ENCODE measurements around the gene EIF3A. TPM values are rescaled to one million over a fixed set of nuclear protein-coding genes. Genes with fewer than 3 reads are reported as not detected.

Gene EIF3A
- total and polyA plus RNA-seq, 2 donors = 41.2 to 67.8 TPM

DNA sequence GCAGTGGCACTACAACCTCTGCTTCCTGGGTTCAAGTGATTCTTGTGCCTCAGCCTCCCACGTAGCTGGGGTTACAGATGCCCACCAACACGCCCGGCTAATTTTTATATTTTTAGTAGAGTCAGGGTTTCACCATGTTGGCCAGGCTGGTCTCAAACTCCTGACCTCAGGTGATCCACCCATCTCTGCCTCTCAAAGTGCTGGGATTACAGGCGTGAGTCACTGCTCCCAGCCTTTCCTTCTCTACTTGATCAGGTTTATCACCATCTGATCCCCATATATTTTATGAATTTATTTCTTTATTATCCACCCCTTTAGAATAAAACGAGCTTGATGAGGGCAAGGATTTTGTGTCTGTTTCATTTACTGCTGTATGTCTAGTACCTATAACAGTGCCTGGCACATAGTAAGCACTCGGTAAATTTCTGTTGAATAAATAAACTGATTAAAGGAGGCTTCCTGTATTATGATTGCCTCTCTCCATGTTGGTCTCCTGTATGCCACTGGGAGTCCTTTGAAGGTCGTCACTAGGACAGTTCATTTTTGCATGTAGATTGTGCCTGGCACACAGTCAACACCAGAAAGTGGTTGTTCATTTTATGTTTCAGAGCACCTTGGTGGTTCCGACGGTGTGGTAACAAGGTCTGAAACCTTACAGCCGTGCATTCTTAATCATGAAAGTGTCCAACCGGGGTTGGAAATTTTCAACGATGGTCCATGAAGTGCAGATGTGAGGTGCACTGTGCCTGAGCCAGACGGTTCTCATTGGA is 9.6 kb upstream of the EIF3A start:
- H3K36me3 ChIP-seq (ENCODE audit: control insufficient read depth in 2 of 2, insufficient read depth in 2 of 2, low read length in 1 of 2) = no peaks in the 10 kb centered on the region

DNA sequence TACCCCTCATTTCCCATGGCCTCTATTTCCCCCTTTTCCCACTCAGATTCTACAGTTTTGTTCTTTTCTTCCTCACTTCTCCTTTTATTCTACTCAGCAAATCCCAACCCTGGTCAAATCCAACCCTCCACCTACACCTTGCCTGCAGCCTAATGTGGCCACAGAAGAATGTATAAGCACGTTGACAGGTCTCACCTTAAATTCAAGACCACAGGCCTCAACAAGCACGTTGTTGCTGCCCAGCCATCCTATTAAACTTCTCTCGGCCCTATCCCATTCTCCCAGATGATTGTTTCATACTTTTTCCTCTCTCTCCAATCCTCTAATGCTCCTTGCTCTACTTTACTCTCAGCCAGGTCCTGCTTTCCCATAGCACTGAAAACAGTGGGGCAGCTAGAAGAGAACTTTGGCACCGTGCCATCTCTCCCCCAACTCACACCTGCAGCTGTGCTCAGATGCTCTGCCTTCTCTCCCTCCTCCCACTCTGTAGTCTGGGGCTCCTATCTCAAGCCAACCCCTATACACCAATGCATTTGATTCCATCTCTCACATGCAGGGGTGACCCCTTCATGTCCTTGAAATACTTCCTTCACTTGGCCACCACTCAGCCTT is 6.8 kb upstream of the EIF3A start:
- DNase-seq (ENCODE audit: low read depth in 6 of 9, low spot score in 9 of 9) = peak; percentile 68 to 93 (median 80)
- peak overlapping the region in 1 of 2 donors; percentile 74 for H3K27ac ChIP-seq (ENCODE audit: low read depth in 1 of 2, low read length in 1 of 2)
- H3K4me3 ChIP-seq (ENCODE audit: low read length in 2 of 2) = no peak overlapping the region
- peaks cover 10 to 30% of the 10 kb centered on the region in 2 donors for H3K4me1 ChIP-seq (ENCODE audit: control insufficient read depth in 2 of 2, insufficient read depth in 2 of 2, low read length in 2 of 2)
- no peaks in the 10 kb centered on the region for H3K9me3 ChIP-seq (ENCODE audit: control insufficient read depth in 2 of 2, insufficient read depth in 1 of 2, low read length in 1 of 2)
- H3K27me3 ChIP-seq (ENCODE audit: control insufficient read depth in 2 of 2, insufficient read depth in 1 of 2, low read length in 1 of 2) = no peaks in the 10 kb centered on the region
- no peaks in the 10 kb centered on the region for H3K36me3 ChIP-seq (ENCODE audit: control insufficient read depth in 2 of 2, insufficient read depth in 2 of 2, low read length in 1 of 2)
- 41% methylated on average over 4 of the region's 4 CpGs for WGBS

More for the DNA sequence above, 9.6 kb upstream of the EIF3A start:
- Histone ChIP-seq H3K27ac (ENCODE audit: low read depth in 1 of 2, low read length in 1 of 2) (peak overlapping the region in 1 of 2 donors; percentile 55), H3K27me3 (ENCODE audit: control insufficient read depth in 2 of 2, insufficient read depth in 1 of 2, low read length in 1 of 2) (no peaks in the 10 kb centered on the region), H3K4me1 (ENCODE audit: control insufficient read depth in 2 of 2, insufficient read depth in 2 of 2, low read length in 2 of 2) (peaks cover 10 to 26% of the 10 kb centered on the region in 2 donors), H3K9me3 (ENCODE audit: control insufficient read depth in 2 of 2, insufficient read depth in 1 of 2, low read length in 1 of 2) (no peaks in the 10 kb centered on the region), H3K4me3 (ENCODE audit: low read length in 2 of 2) (no peak overlapping the region)
- WGBS = 84% methylated on average over 13 of the region's 13 CpGs
- no peak for DNase-seq (ENCODE audit: low read depth in 6 of 9, low spot score in 9 of 9)

DNA sequence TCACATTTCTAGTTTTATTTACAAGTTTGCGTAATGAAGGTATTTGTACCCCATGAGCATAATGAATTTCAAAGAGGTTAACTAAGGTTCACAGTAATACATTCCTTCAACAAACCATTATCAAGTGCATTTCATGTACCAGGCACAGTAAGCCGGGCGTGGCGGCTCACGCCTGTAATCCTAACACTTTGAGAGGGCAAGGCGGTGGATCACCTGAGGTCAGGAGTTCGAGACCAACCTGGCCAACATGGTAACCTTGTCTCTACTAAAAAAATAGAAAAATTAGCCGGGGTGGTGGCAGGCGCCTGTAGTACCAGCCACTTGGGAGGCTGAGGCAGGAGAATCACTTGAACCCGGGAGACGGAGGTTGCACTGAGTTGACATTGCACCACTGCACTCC is 4.3 kb upstream of the EIF3A start:
- Histone ChIP-seq H3K27me3 (ENCODE audit: control insufficient read depth in 2 of 2, insufficient read depth in 1 of 2, low read length in 1 of 2) (no peaks in the 10 kb centered on the region), H3K4me3 (ENCODE audit: low read length in 2 of 2) (no peak overlapping the region), H3K27ac (ENCODE audit: low read depth in 1 of 2, low read length in 1 of 2) (no peak overlapping the region), H3K36me3 (ENCODE audit: control insufficient read depth in 2 of 2, insufficient read depth in 2 of 2, low read length in 1 of 2) (peaks cover 0 to 3% of the 10 kb centered on the region in 2 donors), H3K9me3 (ENCODE audit: control insufficient read depth in 2 of 2, insufficient read depth in 1 of 2, low read length in 1 of 2) (peaks cover 0 to 3% of the 10 kb centered on the region in 2 donors), H3K4me1 (ENCODE audit: control insufficient read depth in 2 of 2, insufficient read depth in 2 of 2, low read length in 2 of 2) (peaks cover 10 to 23% of the 10 kb centered on the region in 2 donors)
- DNase-seq (ENCODE audit: low read depth in 6 of 9, low spot score in 9 of 9) = no peak
- 98% methylated on average over 11 of the region's 11 CpGs for WGBS

DNA sequence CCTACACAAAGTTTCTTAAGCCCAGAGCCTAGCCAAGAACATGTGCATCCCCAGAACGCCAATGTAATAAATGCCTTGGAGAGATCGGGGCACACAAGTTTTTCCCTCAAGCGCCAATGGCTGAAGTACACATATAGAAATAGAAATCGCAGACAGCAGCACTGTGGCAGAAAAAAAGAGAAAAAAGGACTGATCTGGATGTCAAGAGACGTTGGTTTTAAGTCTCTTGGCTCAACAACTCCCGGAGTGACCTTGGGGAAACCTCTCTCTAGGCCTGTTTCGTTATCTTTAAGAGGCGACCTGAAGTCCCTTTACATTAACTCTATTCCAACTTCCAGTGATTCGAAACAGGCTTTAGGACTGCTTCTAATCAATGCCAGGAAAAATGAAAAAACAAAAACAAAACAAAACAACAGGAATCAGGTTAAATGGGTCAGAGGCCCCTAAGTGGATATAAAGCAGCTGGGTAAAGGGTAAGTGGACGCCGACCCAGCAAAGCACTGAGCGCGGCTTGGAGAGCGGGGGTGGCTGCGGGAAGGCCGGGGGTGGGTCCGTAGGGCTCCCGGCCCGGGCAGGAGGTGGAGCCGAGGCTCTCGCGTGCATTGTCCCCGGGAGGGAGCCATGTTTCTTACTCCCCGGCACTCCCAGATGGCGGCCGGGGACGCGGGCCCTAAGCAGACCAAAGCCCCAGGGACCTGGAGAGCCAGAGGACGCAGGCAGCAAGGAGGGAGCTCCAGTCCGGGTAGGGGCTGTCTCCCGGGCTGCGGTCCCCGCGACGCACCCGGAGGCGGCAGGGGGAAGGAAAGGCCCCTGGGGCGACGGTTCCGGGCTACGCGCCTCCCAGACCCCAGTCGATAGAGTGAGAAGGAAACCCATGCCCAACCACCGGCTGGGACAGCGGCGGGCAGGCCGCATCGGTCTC is 757 bp downstream of the EIF3A start:
- Histone ChIP-seq H3K36me3 (ENCODE audit: control insufficient read depth in 2 of 2, insufficient read depth in 2 of 2, low read length in 1 of 2) (peaks cover 3 to 11% of the 10 kb centered on the region in 2 donors), H3K4me1 (ENCODE audit: control insufficient read depth in 2 of 2, insufficient read depth in 2 of 2, low read length in 2 of 2) (peaks cover 10 to 12% of the 10 kb centered on the region in 2 donors)
- DNase-seq (ENCODE audit: low read depth in 6 of 9, low spot score in 9 of 9) = peak in 6 of 9 donors; percentile 36 to 77 (median 46)

DNA sequence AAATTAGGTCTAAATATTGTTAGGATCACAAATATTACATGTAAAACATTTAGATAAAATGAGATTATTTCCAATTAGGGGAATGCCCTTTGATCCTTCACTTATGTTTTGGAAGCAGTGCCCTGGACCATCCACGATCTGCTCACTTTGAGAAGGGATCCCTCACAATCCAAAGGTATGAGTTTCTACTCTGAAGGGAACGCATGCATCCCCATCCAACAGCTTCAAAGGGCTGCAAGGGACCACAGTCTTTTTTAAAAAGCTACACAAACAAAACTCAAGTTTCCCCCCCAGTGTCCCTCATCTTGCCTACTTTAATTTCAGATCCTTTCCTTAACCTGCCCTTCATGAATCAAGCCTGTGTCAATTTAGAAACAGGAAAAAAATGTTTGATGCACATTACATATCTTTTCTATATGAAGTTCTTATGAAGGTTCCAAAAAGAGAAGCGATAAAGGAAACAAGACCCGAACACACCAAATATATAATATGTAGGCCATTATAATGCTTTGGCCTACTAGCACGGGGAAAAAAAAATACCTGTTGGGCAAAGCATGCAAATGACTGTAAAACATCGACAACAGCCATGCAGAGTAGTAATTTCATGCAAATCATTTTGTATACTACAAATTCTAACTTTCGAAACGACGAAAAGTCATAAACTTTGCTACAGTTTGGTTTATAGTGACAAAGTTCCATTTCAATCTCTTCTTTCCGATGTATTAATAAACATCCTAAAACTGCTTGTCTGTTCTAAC is 2.0 kb downstream of the EIF3A start:
- DNase-seq (ENCODE audit: low read depth in 6 of 9, low spot score in 9 of 9) = peak in 1 of 9 donors; percentile 12
- Histone ChIP-seq H3K4me1 (ENCODE audit: control insufficient read depth in 2 of 2, insufficient read depth in 2 of 2, low read length in 2 of 2) (peaks cover 10 to 11% of the 10 kb centered on the region in 2 donors), H3K9me3 (ENCODE audit: control insufficient read depth in 2 of 2, insufficient read depth in 1 of 2, low read length in 1 of 2) (peaks cover 0 to 4% of the 10 kb centered on the region in 2 donors), H3K4me3 (ENCODE audit: low read length in 2 of 2) (peak overlapping the region; percentile 31 to 92), H3K27me3 (ENCODE audit: control insufficient read depth in 2 of 2, insufficient read depth in 1 of 2, low read length in 1 of 2) (no peaks in the 10 kb centered on the region), H3K27ac (ENCODE audit: low read depth in 1 of 2, low read length in 1 of 2) (peak overlapping the region in 1 of 2 donors; percentile 92), H3K36me3 (ENCODE audit: control insufficient read depth in 2 of 2, insufficient read depth in 2 of 2, low read length in 1 of 2) (peaks cover 3 to 21% of the 10 kb centered on the region in 2 donors)
- 48% methylated on average over 10 of the region's 10 CpGs for WGBS

More for the DNA sequence above, 757 bp downstream of the EIF3A start:
- Histone ChIP-seq H3K4me3 (ENCODE audit: low read length in 2 of 2) (peak overlapping the region; percentile 92 to 96), H3K27ac (ENCODE audit: low read depth in 1 of 2, low read length in 1 of 2) (peak overlapping the region; percentile 92 to 95), H3K9me3 (ENCODE audit: control insufficient read depth in 2 of 2, insufficient read depth in 1 of 2, low read length in 1 of 2) (peaks cover 0 to 4% of the 10 kb centered on the region in 2 donors), H3K27me3 (ENCODE audit: control insufficient read depth in 2 of 2, insufficient read depth in 1 of 2, low read length in 1 of 2) (no peaks in the 10 kb centered on the region)
- under 1% methylated on average over 48 of the region's 48 CpGs for WGBS

DNA sequence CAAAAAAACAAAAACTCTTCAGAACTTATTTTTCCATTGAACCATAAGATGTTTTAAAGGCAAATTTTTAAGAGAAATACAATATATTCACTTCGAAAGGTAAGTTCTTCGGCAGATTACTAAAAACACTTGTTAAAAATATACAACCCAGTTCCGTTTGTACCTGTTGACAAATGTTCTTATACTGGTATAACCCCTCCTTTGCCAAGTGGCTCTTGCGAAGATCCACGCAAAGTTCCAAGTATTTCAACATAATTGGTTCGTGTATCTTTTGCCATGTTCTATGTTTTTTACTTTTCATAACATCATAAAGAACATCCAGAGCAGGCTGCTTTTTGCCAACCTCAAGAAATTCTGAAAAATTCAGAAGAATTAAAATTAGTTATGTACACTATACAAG is 7.0 kb downstream of the EIF3A start:
- Histone ChIP-seq H3K9me3 (ENCODE audit: control insufficient read depth in 2 of 2, insufficient read depth in 1 of 2, low read length in 1 of 2) (no peaks in the 10 kb centered on the region), H3K4me3 (ENCODE audit: low read length in 2 of 2) (no peak overlapping the region), H3K36me3 (ENCODE audit: control insufficient read depth in 2 of 2, insufficient read depth in 2 of 2, low read length in 1 of 2) (peaks cover 21 to 66% of the 10 kb centered on the region in 2 donors), H3K27ac (ENCODE audit: low read depth in 1 of 2, low read length in 1 of 2) (no peak overlapping the region), H3K27me3 (ENCODE audit: control insufficient read depth in 2 of 2, insufficient read depth in 1 of 2, low read length in 1 of 2) (no peaks in the 10 kb centered on the region), H3K4me1 (ENCODE audit: control insufficient read depth in 2 of 2, insufficient read depth in 2 of 2, low read length in 2 of 2) (peaks cover 7% of the 10 kb centered on the region in 2 donors)
- no peak for DNase-seq (ENCODE audit: low read depth in 6 of 9, low spot score in 9 of 9)
- 94% methylated on average over 6 of the region's 6 CpGs for WGBS

DNA sequence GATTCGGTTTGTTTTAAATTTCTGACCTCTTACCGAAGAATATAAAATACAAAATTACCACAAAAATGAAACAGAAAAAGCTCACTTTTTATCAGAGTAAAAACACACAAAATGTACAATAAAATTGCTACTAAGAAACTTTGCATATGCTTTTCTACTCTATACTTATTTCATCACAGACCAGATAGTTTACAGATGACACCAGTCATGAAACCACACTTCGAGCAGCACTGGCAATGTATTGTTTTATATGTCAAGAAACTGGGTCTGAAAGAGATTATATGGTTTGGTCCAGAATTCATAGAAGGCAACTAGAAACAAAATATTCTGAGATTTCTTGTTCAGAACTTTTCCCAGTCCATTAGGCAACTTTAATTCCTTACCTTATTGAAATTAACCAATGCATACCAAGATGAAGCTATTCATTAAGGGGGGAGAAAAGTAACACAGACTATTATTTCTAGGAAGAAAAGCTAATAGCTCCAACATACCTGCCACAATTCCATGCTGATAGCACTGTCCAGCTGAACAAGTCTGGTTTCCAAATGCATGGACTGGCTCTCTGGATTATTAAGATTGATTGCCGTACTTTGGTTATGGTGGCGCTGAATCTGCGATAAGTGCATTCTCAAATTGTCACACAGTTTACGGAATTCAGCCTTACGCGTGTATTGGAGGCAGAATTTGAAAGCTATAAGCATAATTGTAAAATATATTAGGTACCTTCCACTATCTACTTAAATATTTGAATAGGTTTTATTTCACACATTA is 10.0 kb downstream of the EIF3A start:
- H3K4me1 ChIP-seq (ENCODE audit: control insufficient read depth in 2 of 2, insufficient read depth in 2 of 2, low read length in 2 of 2) = no peaks in the 10 kb centered on the region
- peaks cover 45 to 81% of the 10 kb centered on the region in 2 donors for H3K36me3 ChIP-seq (ENCODE audit: control insufficient read depth in 2 of 2, insufficient read depth in 2 of 2, low read length in 1 of 2)
- 99% methylated on average over 9 of the region's 9 CpGs for WGBS
- H3K9me3 ChIP-seq (ENCODE audit: control insufficient read depth in 2 of 2, insufficient read depth in 1 of 2, low read length in 1 of 2) = no peaks in the 10 kb centered on the region
- no peak overlapping the region for H3K27ac ChIP-seq (ENCODE audit: low read depth in 1 of 2, low read length in 1 of 2)
- no peak overlapping the region for H3K4me3 ChIP-seq (ENCODE audit: low read length in 2 of 2)
- DNase-seq (ENCODE audit: low read depth in 6 of 9, low spot score in 9 of 9) = no peak
- H3K27me3 ChIP-seq (ENCODE audit: control insufficient read depth in 2 of 2, insufficient read depth in 1 of 2, low read length in 1 of 2) = no peaks in the 10 kb centered on the region

DNA sequence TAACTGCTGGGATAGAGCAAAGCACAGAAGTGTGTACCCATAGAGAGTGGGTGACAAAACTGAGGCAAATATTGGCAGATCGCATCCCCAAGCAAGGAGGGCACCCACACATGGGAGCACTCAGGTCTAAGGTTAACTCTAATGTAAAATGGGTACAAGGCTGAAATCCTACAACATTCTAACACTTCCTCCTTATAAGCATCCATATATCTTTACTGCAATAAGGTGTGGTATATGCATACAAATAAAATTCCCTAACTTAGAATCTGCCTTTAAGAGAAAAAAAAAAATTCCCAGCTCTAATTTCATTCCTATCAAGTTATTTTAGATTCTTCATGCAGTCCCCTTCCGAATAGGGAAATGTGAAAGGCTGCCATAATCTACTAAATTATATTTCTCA is 18.7 kb downstream of the EIF3A start:
- peaks cover 59 to 91% of the 10 kb centered on the region in 2 donors for H3K36me3 ChIP-seq (ENCODE audit: control insufficient read depth in 2 of 2, insufficient read depth in 2 of 2, low read length in 1 of 2)
- H3K4me3 ChIP-seq (ENCODE audit: low read length in 2 of 2) = no peak overlapping the region
- no peak for DNase-seq (ENCODE audit: low read depth in 6 of 9, low spot score in 9 of 9)
- H3K4me1 ChIP-seq (ENCODE audit: control insufficient read depth in 2 of 2, insufficient read depth in 2 of 2, low read length in 2 of 2) = no peaks in the 10 kb centered on the region
- whole genome bisulfite sequencing = over 99% methylated on average over 2 of the region's 2 CpGs
- no peak overlapping the region for H3K27ac ChIP-seq (ENCODE audit: low read depth in 1 of 2, low read length in 1 of 2)
- H3K9me3 ChIP-seq (ENCODE audit: control insufficient read depth in 2 of 2, insufficient read depth in 1 of 2, low read length in 1 of 2) = no peaks in the 10 kb centered on the region
- H3K27me3 ChIP-seq (ENCODE audit: control insufficient read depth in 2 of 2, insufficient read depth in 1 of 2, low read length in 1 of 2) = no peaks in the 10 kb centered on the region

Measured in thymus (tissue), 11 donors.